Ectodermal cell (in vitro differentiated cells): ENCODE results near the gene BTD.

Experiments used
- H3K27ac ChIP-seq: 2 replicates; pipeline ENCODE4 v1.7.0; 2013; ENCODE audit warnings: mild to moderate bottlenecking, low read depth, low read length; ENCODE audit not compliant: insufficient read depth, poor library complexity, severe bottlenecking
- H3K27me3 ChIP-seq: 2 replicates; pipeline ENCODE4 v1.7.0; 2013; ENCODE audit warnings: mild to moderate bottlenecking, low read length; ENCODE audit not compliant: insufficient read depth, control insufficient read depth, poor library complexity, severe bottlenecking
- H3K36me3 ChIP-seq: one replicate; pipeline ENCODE4 v1.7.0; 2013; ENCODE audit warnings: low read length; ENCODE audit not compliant: control insufficient read depth, insufficient read depth
- H3K4me1 ChIP-seq: one replicate; pipeline ENCODE4 v1.7.0; 2013; ENCODE audit warnings: low read length; ENCODE audit not compliant: control insufficient read depth, insufficient read depth
- H3K4me3 ChIP-seq: 2 replicates; pipeline ENCODE4 v1.7.0; 2013; ENCODE audit warnings: low read depth, low read length, control low read depth; ENCODE audit not compliant: insufficient read depth
- H3K9me3 ChIP-seq: 2 replicates; pipeline ENCODE4 v1.7.0; 2013; ENCODE audit warnings: mild to moderate bottlenecking, low read length, moderate library complexity; ENCODE audit not compliant: control insufficient read depth
- WGBS, 2 experiments: methylation state at CpG; one replicate each; pipeline ENCODE4 v1.1.7; 2013; ENCODE audit warnings: missing lambda C conversion rate in 2 of 2; 5-methylcytosine and 5-hydroxymethylcytosine counted together

Gene BTD

DNA sequence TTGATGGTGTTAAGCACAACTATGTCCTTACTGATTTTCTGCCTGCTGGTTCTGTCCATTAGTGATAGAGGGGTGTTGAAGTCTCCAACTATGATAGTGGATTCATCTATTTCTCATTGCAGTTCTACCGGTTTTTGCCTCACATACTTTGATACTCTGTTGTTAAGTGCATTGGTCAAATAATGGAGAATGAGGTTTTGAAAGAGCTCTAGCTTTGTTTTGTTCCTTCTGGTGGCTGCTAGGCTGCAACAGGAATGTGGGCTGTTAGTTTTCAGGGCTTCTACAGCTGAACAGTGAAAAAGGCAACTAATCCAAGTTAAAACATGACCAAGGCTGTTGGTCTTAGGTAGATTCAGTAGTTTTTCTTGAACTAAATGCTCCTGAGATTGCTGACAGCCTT lies 62.6 kb downstream of the BTD start:
- H3K9me3 ChIP-seq = no peaks in the 10 kb centered on the region
- 80 to 94% methylated on average over 1 of the region's 1 CpG for WGBS, 2 experiments
- peaks cover 4% of the 10 kb centered on the region for H3K36me3 ChIP-seq
- no peak overlapping the region for H3K4me3 ChIP-seq
- no peak overlapping the region for H3K27ac ChIP-seq
- no peaks in the 10 kb centered on the region for H3K27me3 ChIP-seq
- no peaks in the 10 kb centered on the region for H3K4me1 ChIP-seq

DNA sequence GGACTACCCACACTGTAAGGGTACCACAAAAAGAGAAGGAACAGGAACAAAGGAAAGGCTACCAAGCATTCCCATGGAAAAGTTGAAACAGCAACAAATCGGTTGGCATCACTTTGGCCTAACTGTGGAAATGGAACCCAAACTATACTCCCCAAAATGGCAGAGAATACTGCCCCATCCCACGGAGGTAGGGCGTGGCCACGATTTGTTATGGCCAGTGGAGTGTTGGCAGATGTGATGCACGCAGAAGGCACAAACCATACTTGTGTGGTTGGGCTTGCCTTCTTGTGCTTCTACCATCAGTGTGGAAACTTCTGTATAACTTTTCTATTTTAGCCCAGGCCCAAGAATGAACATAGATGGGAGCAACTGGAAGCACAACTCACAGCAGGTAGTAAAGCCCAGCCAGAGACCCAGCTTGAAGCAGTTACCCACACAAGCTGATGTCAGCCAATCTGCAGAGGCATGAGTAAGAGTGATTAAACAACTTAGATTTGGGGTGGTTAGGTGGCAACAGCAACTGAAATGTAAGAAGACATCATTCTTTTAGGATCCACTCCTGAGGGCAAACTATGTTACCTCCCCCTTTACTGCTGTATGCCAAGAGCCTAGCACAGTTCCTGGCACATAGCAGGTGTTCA lies 64.1 kb downstream of the BTD start:
- WGBS, 2 experiments = 96 to 97% methylated on average over 5 of the region's 5 CpGs
- H3K4me1 ChIP-seq = no peaks in the 10 kb centered on the region
- H3K36me3 ChIP-seq = peaks cover 4% of the 10 kb centered on the region
- no peak overlapping the region for H3K27ac ChIP-seq
- no peaks in the 10 kb centered on the region for H3K27me3 ChIP-seq
- H3K9me3 ChIP-seq = no peaks in the 10 kb centered on the region
- H3K4me3 ChIP-seq = no peak overlapping the region

DNA sequence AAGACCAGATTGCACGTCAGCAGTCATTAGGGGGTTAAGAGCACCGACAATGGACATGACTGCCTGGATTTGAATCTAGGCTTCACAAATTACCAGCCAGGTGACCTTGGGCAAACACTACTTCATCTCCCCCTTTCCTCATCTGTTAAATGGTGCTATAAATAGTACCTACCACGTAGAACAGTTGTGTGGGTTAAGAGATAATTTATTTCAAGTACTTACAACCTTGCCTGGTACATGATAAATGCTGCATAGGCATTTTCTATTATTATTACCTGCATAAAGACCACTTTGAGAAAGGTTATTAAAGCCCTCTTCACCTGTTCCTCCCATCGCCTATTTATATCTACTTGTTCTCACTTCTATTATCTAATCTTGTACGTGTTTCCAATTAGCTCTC lies 64.7 kb downstream of the BTD start:
- no peak overlapping the region for H3K4me3 ChIP-seq
- H3K27ac ChIP-seq = no peak overlapping the region
- WGBS, 2 experiments = 94 to 97% methylated on average over 4 of the region's 5 CpGs
- no peaks in the 10 kb centered on the region for H3K27me3 ChIP-seq
- peaks cover 4% of the 10 kb centered on the region for H3K36me3 ChIP-seq
- H3K9me3 ChIP-seq = no peaks in the 10 kb centered on the region
- no peaks in the 10 kb centered on the region for H3K4me1 ChIP-seq

GRCh38 chr3:15667484-15667883 lies 65.9 kb downstream of the BTD start:
- H3K4me3 ChIP-seq = no peak overlapping the region
- WGBS, 2 experiments = 89 to 100% methylated on average over 3 of the region's 3 CpGs
- H3K27ac ChIP-seq = no peak overlapping the region
- H3K9me3 ChIP-seq = no peaks in the 10 kb centered on the region
- peaks cover 4% of the 10 kb centered on the region for H3K36me3 ChIP-seq
- H3K4me1 ChIP-seq = no peaks in the 10 kb centered on the region
- no peaks in the 10 kb centered on the region for H3K27me3 ChIP-seq

DNA sequence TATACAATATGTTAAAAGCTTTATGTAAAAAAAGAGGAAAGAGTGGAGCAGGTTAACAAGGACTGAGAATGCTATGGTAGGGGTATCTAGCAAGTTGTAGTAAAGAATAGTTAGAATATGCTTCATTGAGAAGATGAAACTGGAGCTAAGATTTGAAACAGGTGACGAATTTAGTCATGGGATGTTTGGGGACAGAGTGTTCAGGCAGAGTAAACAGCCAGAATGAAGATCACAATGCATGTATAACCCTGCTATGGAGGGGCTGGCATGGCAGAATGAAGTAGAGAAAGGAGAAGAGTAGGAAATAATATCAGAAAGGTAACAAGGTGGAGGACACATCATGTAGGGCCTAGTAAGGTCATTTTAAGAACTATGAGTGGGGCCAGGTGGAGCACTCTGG lies 72.0 kb downstream of the BTD start:
- WGBS, 2 experiments = 88 to 94% methylated on average over 1 of the region's 1 CpG
- H3K4me1 ChIP-seq = no peaks in the 10 kb centered on the region
- no peaks in the 10 kb centered on the region for H3K27me3 ChIP-seq
- H3K4me3 ChIP-seq = no peak overlapping the region
- H3K36me3 ChIP-seq = peaks cover 12% of the 10 kb centered on the region
- H3K9me3 ChIP-seq = no peaks in the 10 kb centered on the region
- H3K27ac ChIP-seq = no peak overlapping the region

GRCh38 chr3:15676259-15676658 lies 74.7 kb downstream of the BTD start:
- Histone ChIP-seq H3K4me3 (no peak overlapping the region), H3K36me3 (peaks cover 12% of the 10 kb centered on the region), H3K9me3 (no peaks in the 10 kb centered on the region), H3K4me1 (no peaks in the 10 kb centered on the region), H3K27ac (no peak overlapping the region), H3K27me3 (no peaks in the 10 kb centered on the region)
- WGBS, 2 experiments = 79 to 100% methylated on average over 1 of the region's 2 CpGs

DNA sequence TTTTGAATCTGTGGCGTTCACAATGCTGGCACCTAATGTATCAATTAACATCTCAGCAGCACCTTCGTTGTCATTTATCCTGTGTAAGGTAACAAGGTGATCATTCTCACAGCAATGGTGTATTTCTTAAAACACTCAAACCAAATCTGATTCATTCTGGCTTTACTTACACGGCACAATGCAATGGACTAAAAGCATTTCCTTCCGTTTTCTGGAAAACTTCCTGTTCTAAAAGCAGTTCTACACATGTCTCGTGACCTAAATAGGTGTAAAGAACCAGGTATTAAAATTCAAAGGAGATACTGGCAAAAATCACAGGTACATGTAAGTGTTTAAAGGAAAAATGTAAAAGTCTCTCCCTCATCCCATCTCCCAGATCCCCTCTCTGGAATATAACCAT lies 77.8 kb downstream of the BTD start:
- H3K27me3 ChIP-seq = no peaks in the 10 kb centered on the region
- H3K4me3 ChIP-seq = no peak overlapping the region
- peaks cover 15% of the 10 kb centered on the region for H3K36me3 ChIP-seq
- H3K4me1 ChIP-seq = no peaks in the 10 kb centered on the region
- no peaks in the 10 kb centered on the region for H3K9me3 ChIP-seq
- no peak overlapping the region for H3K27ac ChIP-seq
- WGBS, 2 experiments = 94% methylated on average over 5 of the region's 5 CpGs

- no peak overlapping the region for H3K4me3 ChIP-seq
- no peak overlapping the region for H3K27ac ChIP-seq
- no peaks in the 10 kb centered on the region for H3K9me3 ChIP-seq
- 95 to 97% methylated on average over 2 of the region's 2 CpGs for WGBS, 2 experiments
- H3K36me3 ChIP-seq = peaks cover 13% of the 10 kb centered on the region
- no peaks in the 10 kb centered on the region for H3K4me1 ChIP-seq
- H3K27me3 ChIP-seq = no peaks in the 10 kb centered on the region
Observed at GRCh38 chr3:15681668-15682067, 80.1 kb downstream of the BTD start.

- Histone ChIP-seq H3K4me3 (no peak overlapping the region), H3K9me3 (no peaks in the 10 kb centered on the region), H3K36me3 (peaks cover 8% of the 10 kb centered on the region), H3K27me3 (no peaks in the 10 kb centered on the region), H3K4me1 (no peaks in the 10 kb centered on the region), H3K27ac (no peak overlapping the region)
- WGBS, 2 experiments = 85 to 100% methylated on average over 2 to 3 of the region's 3 CpGs
Observed at GRCh38 chr3:15682561-15683185, 81.1 kb downstream of the BTD start.

GRCh38 chr3:15683253-15683652 lies 81.7 kb downstream of the BTD start:
- H3K36me3 ChIP-seq = peaks cover 8% of the 10 kb centered on the region
- no peaks in the 10 kb centered on the region for H3K27me3 ChIP-seq
- 100% methylated on average over 1 of the region's 1 CpG; no CpG with 5 or more reads in 1 of the 2 experiments for WGBS, 2 experiments
- H3K4me3 ChIP-seq = no peak overlapping the region
- no peak overlapping the region for H3K27ac ChIP-seq
- no peaks in the 10 kb centered on the region for H3K9me3 ChIP-seq
- no peaks in the 10 kb centered on the region for H3K4me1 ChIP-seq
